Neural crest cell (in vitro differentiated cells): Measurements from ENCODE around the gene ADCK2. TPM values are rescaled to one million over a fixed set of nuclear protein-coding genes. Genes with fewer than 3 reads are reported as not detected.
"Not testable (repeated sequence)": the region's sequence is repeated elsewhere in the genome, so short reads cannot be mapped to it uniquely, and the experiment has no call there.

Experiments used
- DNase-seq: peaks from one replicate; pipeline ENCODE4 v3.0.0; 2021; ENCODE audit warnings: low read depth, mixed read lengths, low spot score
- H3K27ac Mint-ChIP-seq: one replicate; pipeline ENCODE4 v1.8.0; 2021; ENCODE audit warnings: mild to moderate bottlenecking, mixed read lengths; ENCODE audit not compliant: unreplicated experiment
- H3K27me3 Mint-ChIP-seq: 2 replicates; pipeline ENCODE4 v1.8.0; 2021; ENCODE audit warnings: low read depth, mild to moderate bottlenecking, mixed read lengths
- H3K36me3 Mint-ChIP-seq: 2 replicates; pipeline ENCODE4 v1.8.0; 2021; ENCODE audit warnings: low read depth, mild to moderate bottlenecking, mixed read lengths
- H3K4me1 Mint-ChIP-seq: 2 replicates; pipeline ENCODE4 v1.8.0; 2021; ENCODE audit warnings: mixed read lengths
- H3K4me3 Mint-ChIP-seq: one replicate; pipeline ENCODE4 v1.8.0; 2021; ENCODE audit warnings: mild to moderate bottlenecking, mixed read lengths
- H3K9me3 Mint-ChIP-seq: 2 replicates; pipeline ENCODE4 v1.8.0; 2021; ENCODE audit warnings: mixed read lengths
- total RNA-seq: library from RNA; stranded (reverse); gene quantifications from 2 replicates; pipeline ENCODE4 v1.2.1, GENCODE V29; 2021
- TF ChIP-seq, protein P1 (sequence below): fragments of 200-600 bp; sonication (generic); conservative IDR thresholded peaks from 2 replicates; pipeline ENCODE4 v1.5.0; 2021; ENCODE audit warnings: antibody characterized with exemption, mild to moderate bottlenecking

The ADCK2 gene
- total RNA-seq, 1 donor from 2014 or later: 14.2 TPM

- no peak for DNase-seq
- H3K27me3 Mint-ChIP-seq: no peaks in the 10 kb centered on the region
- H3K4me1 Mint-ChIP-seq: peaks cover 9% of the 10 kb centered on the region
- peaks cover 3% of the 10 kb centered on the region for H3K9me3 Mint-ChIP-seq
- no peak overlapping the region for H3K27ac Mint-ChIP-seq
- TF ChIP-seq, protein P1, sequence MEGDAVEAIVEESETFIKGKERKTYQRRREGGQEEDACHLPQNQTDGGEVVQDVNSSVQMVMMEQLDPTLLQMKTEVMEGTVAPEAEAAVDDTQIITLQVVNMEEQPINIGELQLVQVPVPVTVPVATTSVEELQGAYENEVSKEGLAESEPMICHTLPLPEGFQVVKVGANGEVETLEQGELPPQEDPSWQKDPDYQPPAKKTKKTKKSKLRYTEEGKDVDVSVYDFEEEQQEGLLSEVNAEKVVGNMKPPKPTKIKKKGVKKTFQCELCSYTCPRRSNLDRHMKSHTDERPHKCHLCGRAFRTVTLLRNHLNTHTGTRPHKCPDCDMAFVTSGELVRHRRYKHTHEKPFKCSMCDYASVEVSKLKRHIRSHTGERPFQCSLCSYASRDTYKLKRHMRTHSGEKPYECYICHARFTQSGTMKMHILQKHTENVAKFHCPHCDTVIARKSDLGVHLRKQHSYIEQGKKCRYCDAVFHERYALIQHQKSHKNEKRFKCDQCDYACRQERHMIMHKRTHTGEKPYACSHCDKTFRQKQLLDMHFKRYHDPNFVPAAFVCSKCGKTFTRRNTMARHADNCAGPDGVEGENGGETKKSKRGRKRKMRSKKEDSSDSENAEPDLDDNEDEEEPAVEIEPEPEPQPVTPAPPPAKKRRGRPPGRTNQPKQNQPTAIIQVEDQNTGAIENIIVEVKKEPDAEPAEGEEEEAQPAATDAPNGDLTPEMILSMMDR: no peak
- H3K36me3 Mint-ChIP-seq: peaks cover 7% of the 10 kb centered on the region
- no peak overlapping the region for H3K4me3 Mint-ChIP-seq
Observed at GRCh38 chr7:140732416-140732815, 59.7 kb downstream of the ADCK2 start.

GRCh38 chr7:140734096-140734495 is 61.4 kb downstream of the ADCK2 start:
- Mint-ChIP-seq H3K4me1 (peaks cover 4% of the 10 kb centered on the region), H3K27me3 (no peaks in the 10 kb centered on the region), H3K27ac (no peak overlapping the region), H3K36me3 (peaks cover 7% of the 10 kb centered on the region), H3K9me3 (peaks cover 3% of the 10 kb centered on the region), H3K4me3 (no peak overlapping the region)
- DNase-seq: no peak
- TF ChIP-seq, protein P1: no peak

DNA sequence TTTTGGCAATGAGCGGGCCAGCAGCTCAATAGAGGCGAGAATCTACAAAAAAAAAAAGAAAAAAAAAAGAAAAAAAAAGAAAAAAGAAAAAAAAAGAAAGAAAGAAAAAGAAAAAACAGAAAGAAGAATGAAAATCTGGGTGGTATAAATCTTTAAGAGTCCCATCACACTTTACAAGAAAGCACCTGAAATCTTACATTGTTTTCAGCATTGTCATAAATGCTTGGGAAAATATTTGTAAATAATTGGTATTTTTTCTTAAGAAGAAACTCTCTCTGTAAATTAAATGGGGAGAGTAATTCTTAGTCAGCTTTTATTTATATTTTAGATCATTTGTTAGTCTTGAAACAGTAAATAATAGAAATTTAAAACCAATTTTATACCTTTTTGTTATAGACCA is 62.0 kb downstream of the ADCK2 start:
- Mint-ChIP-seq H3K27me3 (no peaks in the 10 kb centered on the region), H3K27ac (no peak overlapping the region), H3K4me3 (no peak overlapping the region), H3K4me1 (peaks cover 4% of the 10 kb centered on the region), H3K9me3 (peaks cover 3% of the 10 kb centered on the region), H3K36me3 (peaks cover 11% of the 10 kb centered on the region)
- DNase-seq: no peak
- TF ChIP-seq, protein P1: no peak

- Mint-ChIP-seq H3K4me3 (no peak overlapping the region), H3K27ac (no peak overlapping the region), H3K27me3 (no peaks in the 10 kb centered on the region), H3K4me1 (no peaks in the 10 kb centered on the region), H3K36me3 (peaks cover 10% of the 10 kb centered on the region), H3K9me3 (no peaks in the 10 kb centered on the region)
- TF ChIP-seq, protein P1: no peak
- DNase-seq: no peak
Observed at GRCh38 chr7:140738280-140738679, 65.5 kb downstream of the ADCK2 start.

DNA sequence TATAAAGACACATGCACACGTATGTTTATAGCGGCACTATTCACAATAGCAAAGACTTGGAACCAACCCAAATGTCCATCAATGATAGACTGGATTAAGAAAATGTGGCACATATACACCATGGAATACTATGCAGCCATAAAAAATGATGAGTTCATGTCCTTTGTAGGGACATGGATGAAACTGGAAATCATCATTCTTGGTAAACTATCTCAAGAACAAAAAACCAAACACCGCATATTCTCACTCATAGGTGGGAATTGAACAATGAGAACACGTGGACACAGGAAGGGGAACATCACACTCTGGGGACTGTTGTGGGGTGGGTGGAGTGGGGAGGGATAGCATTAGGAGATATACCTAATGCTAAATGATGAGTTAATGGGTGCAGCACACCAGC is 70.5 kb downstream of the ADCK2 start:
- H3K4me1 Mint-ChIP-seq, H3K4me3 Mint-ChIP-seq, H3K27me3 Mint-ChIP-seq, H3K27ac Mint-ChIP-seq, H3K9me3 Mint-ChIP-seq, DNase-seq: not testable (repeated sequence)
- peaks cover 11% of the 10 kb centered on the region for H3K36me3 Mint-ChIP-seq

DNA sequence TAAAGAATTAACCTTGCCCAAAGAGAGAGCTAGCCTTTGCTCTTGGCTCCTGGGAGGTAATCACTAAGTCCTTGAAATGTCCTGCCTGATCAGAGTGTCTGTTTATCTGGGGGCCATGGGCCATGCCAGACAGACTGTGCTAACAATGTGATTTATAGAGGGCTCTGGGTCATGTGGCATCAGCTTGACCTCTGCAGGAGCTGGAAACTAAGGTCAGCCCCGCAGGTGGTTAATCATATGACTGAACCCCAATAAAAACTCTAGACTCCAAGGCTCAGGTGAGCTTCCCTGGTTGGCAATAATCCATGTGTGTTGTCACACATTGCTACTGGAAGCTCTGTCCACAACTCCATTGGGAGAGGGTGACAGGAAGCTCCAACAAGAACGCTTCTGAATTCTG is 71.3 kb downstream of the ADCK2 start:
- H3K27ac Mint-ChIP-seq: no peak overlapping the region
- H3K9me3 Mint-ChIP-seq: no peaks in the 10 kb centered on the region
- H3K4me3 Mint-ChIP-seq: no peak overlapping the region
- H3K27me3 Mint-ChIP-seq: no peaks in the 10 kb centered on the region
- no peaks in the 10 kb centered on the region for H3K4me1 Mint-ChIP-seq
- H3K36me3 Mint-ChIP-seq: peaks cover 11% of the 10 kb centered on the region
- TF ChIP-seq, protein P1: no peak
- DNase-seq: no peak

Other genes starting within 250 kb of the ADCK2 start
- 69.3 and 81.2 TPM in 2 replicates for gene MKRN1, start 193.4 kb upstream of the ADCK2 start, total RNA-seq
- 29.8 and 33.7 TPM in 2 replicates for gene DENND2A, start 32.1 kb upstream of the ADCK2 start, total RNA-seq
- 190 and 195 TPM in 2 replicates for gene NDUFB2, start 23.8 kb downstream of the ADCK2 start, total RNA-seq